ENCODE data around the gene RNF8. TPM values are rescaled to one million over a fixed set of nuclear protein-coding genes. Genes with fewer than 3 reads are reported as not detected.
"Not testable (repeated sequence)": the region's sequence is repeated elsewhere in the genome, so short reads cannot be mapped to it uniquely, and the experiment has no call there.

The RNF8 gene
- total and polyA plus RNA-seq, 2 donors (not counting 3 experiments of a cell fraction or from before 2014, with no cell fraction given) = 16.6 to 27.3 TPM

DNA sequence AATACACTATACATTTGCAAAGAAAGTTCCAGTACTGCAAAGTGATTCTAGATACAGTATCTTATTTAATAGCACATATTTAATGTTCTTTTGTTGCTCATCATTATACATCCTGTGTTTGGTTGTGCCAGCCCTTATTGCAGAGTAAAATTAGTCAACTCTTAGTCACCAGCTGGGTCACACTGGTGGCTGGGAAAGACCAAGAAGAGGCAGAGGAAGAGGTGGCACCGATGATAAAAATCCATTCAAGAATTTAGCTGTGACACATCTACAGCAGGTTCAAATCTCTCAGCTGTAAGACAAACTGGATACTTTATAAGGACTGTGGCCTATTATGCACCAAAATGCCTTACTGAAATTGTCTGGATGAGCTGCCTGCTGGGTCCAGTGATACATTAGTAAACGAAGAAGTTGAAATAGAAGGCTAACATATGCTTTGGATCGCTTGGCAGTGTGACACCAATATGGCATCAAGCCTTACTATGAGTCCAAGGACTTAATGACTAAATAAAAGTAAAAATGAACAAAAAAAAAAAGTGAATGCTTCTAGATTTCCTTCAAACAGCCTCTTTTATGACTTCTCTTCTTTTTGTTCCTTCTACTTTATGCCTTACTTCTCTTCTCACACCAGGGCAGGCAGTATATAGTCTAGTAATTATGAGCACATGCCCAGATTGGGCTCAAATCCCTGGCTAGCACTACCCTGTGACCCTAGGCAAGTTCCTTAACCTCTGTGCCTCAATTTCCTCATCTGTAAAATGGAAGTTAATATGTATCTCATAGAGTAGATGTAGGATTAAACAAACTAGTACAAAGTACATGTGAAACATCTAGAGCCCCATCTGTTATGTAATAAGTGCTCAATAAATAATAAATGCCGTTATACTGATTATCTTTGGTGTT is 29.4 kb upstream of the RNF8 start:
- ChIA-PET POLR2A (no interaction called here), CTCF (interaction anchor here (0.6 to 3.9 kb wide), 17 partner anchors 9 to 1246 kb away, joined by 3 to 41 read pairs (median 6); no protein-coding TSS in a partner anchor)
- DNase-seq (ENCODE audit: low read depth, low spot score) (peak; percentile 83), FAIRE-seq (peak; percentile 83)
- peaks cover 15% of the 10 kb centered on the region for H3K4me1 ChIP-seq (ENCODE audit: control insufficient read depth, extremely low read depth, insufficient read depth, low read length)
- H3K27me3 ChIP-seq (ENCODE audit: control insufficient read depth in 2 of 2, insufficient read depth in 2 of 2, low read length in 2 of 2) = no peaks in the 10 kb centered on the region
- no peak overlapping the region for H2AFZ ChIP-seq (ENCODE audit: low read depth, low read length)
- TF ChIP-seq MYC (IDR thresholded peaks at IDR 0.05; ENCODE audit: low read depth, low read length) (no peak), JUN (IDR thresholded peaks at IDR 0.05; ENCODE audit: borderline replicate concordance, insufficient read depth, insufficient read length, low read depth) (peak; percentile 42), FOS (IDR thresholded peaks at IDR 0.05; ENCODE audit: borderline replicate concordance, insufficient read depth, low read length) (peak; percentile 88), GATA2 (IDR thresholded peaks at IDR 0.05; ENCODE audit: insufficient read depth, insufficient read length, low read depth, low read length) (peak; percentile 42)
- no peak overlapping the region for H3K4me3 ChIP-seq (replicated peaks in 1 of 3; ENCODE audit: insufficient read depth in 1 of 3, low read depth in 1 of 3, low read length in 3 of 3)
- H3K27ac ChIP-seq (ENCODE audit: insufficient read depth, low read depth, low read length) = peak overlapping the region; percentile 19
- H3K9me1 ChIP-seq (replicated peaks; ENCODE audit: control insufficient read depth, extremely low read depth, insufficient read depth, low read length) = no peaks in the 10 kb centered on the region
- peaks cover 0 to 7% of the 10 kb centered on the region in 2 experiments for H3K36me3 ChIP-seq (ENCODE audit: control insufficient read depth in 2 of 2, extremely low read depth in 1 of 2, insufficient read depth in 2 of 2, low read length in 2 of 2)
- peak overlapping the region; percentile 20 for H3K4me2 ChIP-seq (ENCODE audit: insufficient read depth, low read length)
- no TSS peak for BruUV-seq (replicated peaks)
- H3K9ac ChIP-seq (replicated peaks; ENCODE audit: extremely low read depth, insufficient read depth, low read length) = no peak overlapping the region
- dilution Hi-C loops (cut with MboI; ENCODE audit: extremely low pct_ligation_motif_present, low sequenced_read_pairs) = no loop called here
- intact Hi-C loops (cut with micrococcal nuclease) = loop anchor here (1.0 to 5.0 kb wide), 5 partner anchors 30 to 372 kb away; no protein-coding TSS in a partner anchor
- H3K9me3 ChIP-seq (replicated peaks; ENCODE audit: control insufficient read depth, insufficient read depth, low read length) = no peaks in the 10 kb centered on the region
- H4K20me1 ChIP-seq (replicated peaks; ENCODE audit: control insufficient read depth, extremely low read depth, insufficient read depth, low read length) = no peaks in the 10 kb centered on the region
- H3K79me2 ChIP-seq (ENCODE audit: control insufficient read depth, insufficient read depth, low read length) = no peaks in the 10 kb centered on the region

- H3K4me1 ChIP-seq (ENCODE audit: control insufficient read depth, extremely low read depth, insufficient read depth, low read length); H3K27ac ChIP-seq (ENCODE audit: insufficient read depth, low read depth, low read length); H3K9me3 ChIP-seq (replicated peaks; ENCODE audit: control insufficient read depth, insufficient read depth, low read length); BruUV-seq (replicated peaks); FAIRE-seq; H2AFZ ChIP-seq (ENCODE audit: low read depth, low read length); CTCF ChIA-PET; H3K79me2 ChIP-seq (ENCODE audit: control insufficient read depth, insufficient read depth, low read length); H3K36me3 ChIP-seq (ENCODE audit: control insufficient read depth in 2 of 2, extremely low read depth in 1 of 2, insufficient read depth in 2 of 2, low read length in 2 of 2); H3K9me1 ChIP-seq (replicated peaks; ENCODE audit: control insufficient read depth, extremely low read depth, insufficient read depth, low read length); DNase-seq (ENCODE audit: low read depth, low spot score); H3K4me2 ChIP-seq (ENCODE audit: insufficient read depth, low read length); dilution Hi-C loops (cut with MboI; ENCODE audit: extremely low pct_ligation_motif_present, low sequenced_read_pairs); H4K20me1 ChIP-seq (replicated peaks; ENCODE audit: control insufficient read depth, extremely low read depth, insufficient read depth, low read length); H3K9ac ChIP-seq (replicated peaks; ENCODE audit: extremely low read depth, insufficient read depth, low read length); H3K4me3 ChIP-seq (replicated peaks in 1 of 3; ENCODE audit: insufficient read depth in 1 of 3, low read depth in 1 of 3, low read length in 3 of 3); POLR2A ChIA-PET; intact Hi-C loops (cut with micrococcal nuclease); H3K27me3 ChIP-seq (ENCODE audit: control insufficient read depth in 2 of 2, insufficient read depth in 2 of 2, low read length in 2 of 2): not testable (repeated sequence)
Observed at GRCh38 chr6:37330345-37330744, 23.4 kb upstream of the RNF8 start.
